ENCODE data around the gene MUSTN1.

DNA sequence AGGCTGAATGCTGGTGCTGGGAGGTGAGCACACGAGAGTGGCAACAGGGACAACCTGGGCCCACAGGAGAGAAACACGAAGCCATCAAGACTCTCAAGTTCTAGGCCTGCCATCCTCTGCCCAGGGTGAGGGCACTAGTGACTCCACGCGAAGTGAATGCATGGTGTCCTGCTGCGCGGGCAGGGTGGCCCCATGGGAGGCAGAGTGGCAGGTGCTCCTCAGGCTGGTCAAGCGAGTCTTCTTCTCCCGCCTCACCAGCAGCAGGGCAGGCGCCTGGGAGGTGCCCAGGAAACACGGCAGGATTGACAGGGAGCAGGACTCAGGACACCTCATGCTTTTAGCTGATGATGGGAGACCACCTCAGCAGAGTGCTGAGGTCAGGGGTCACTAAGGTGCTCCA lies 35.7 kb upstream of the MUSTN1 start:
- TF ChIP-seq, protein P1, sequence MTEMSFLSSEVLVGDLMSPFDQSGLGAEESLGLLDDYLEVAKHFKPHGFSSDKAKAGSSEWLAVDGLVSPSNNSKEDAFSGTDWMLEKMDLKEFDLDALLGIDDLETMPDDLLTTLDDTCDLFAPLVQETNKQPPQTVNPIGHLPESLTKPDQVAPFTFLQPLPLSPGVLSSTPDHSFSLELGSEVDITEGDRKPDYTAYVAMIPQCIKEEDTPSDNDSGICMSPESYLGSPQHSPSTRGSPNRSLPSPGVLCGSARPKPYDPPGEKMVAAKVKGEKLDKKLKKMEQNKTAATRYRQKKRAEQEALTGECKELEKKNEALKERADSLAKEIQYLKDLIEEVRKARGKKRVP (CRISPR knock-in tag; IDR thresholded peaks at IDR 0.05) = no peak
- no peak for TF ChIP-seq ZBTB21 (CRISPR knock-in tag; IDR thresholded peaks at IDR 0.05)
- no peak for TF ChIP-seq ZNF768 (CRISPR knock-in tag; IDR thresholded peaks at IDR 0.05)
- no peak for TF ChIP-seq SMC3 (IDR thresholded peaks at IDR 0.05; ENCODE audit: low read length)
- no peak for TF ChIP-seq POLR2G (IDR thresholded peaks at IDR 0.05; ENCODE audit: low read depth, low read length)
- no peak for TF ChIP-seq POLR2A (IDR thresholded peaks at IDR 0.05; ENCODE audit: insufficient read depth in 1 of 2, low read depth in 2 of 2, low read length in 2 of 2)
